ENCODE results near the gene CTBS. TPM values are rescaled to one million over a fixed set of nuclear protein-coding genes. Genes with fewer than 3 reads are reported as not detected.

Gene CTBS
- total and polyA plus RNA-seq, 2 experiments from 2014 or later = 4.3 to 5.1 TPM

DNA sequence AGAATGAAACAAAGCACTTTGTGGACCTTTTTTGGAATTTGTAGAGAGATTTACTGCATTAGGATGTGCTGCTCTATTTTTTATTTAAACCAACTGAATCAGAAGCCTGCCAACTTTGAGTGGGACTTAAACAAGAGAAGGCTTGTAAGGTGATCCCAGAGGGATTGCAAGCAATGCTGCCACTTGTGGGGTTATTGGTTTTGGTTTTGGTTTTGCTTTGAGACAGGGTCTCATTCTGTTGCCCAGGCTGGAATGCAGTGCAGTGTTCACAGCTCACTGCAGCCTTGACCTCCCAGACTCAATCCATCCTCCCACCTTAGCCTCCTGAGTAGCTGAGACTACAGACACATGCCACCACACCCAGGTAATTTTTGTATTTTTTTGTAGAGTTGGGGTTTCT lies 35.6 kb downstream of the CTBS start:
- Histone ChIP-seq H3K79me2 (replicated peaks; ENCODE audit: insufficient read depth) (no peaks in the 10 kb centered on the region), H3K27me3 (ENCODE audit: insufficient read depth) (no peaks in the 10 kb centered on the region), H3K27ac (ENCODE audit: low read depth) (no peak overlapping the region), H3K36me3 (ENCODE audit: insufficient read depth) (no peaks in the 10 kb centered on the region), H4K20me1 (replicated peaks; ENCODE audit: insufficient read depth) (no peaks in the 10 kb centered on the region), H3K4me3 (no peak overlapping the region), H3K9me2 (ENCODE audit: insufficient read depth) (no peaks in the 10 kb centered on the region), H3F3A (replicated peaks; ENCODE audit: low read depth) (no peaks in the 10 kb centered on the region), H3K4me2 (no peak overlapping the region), H3K4me1 (ENCODE audit: insufficient read depth) (no peaks in the 10 kb centered on the region), H2AFZ (no peak overlapping the region)
- ATAC-seq (no peak), DNase-seq (ENCODE audit: low spot score) (no peak)
- H3K27ac Mint-ChIP-seq = no peak overlapping the region
- H3K4me1 Mint-ChIP-seq = no peaks in the 10 kb centered on the region
- H3K4me3 Mint-ChIP-seq = no peak overlapping the region
- no peak for TF ChIP-seq EZH2 (IDR thresholded peaks at IDR 0.05; ENCODE audit: low read depth, unreplicated experiment)
- no peak for TF ChIP-seq ZNF331 (CRISPR knock-in tag; IDR thresholded peaks at IDR 0.05; ENCODE audit: low read depth)
- no peak for TF ChIP-seq CREB1 (CRISPR knock-in tag; IDR thresholded peaks at IDR 0.05; ENCODE audit: low read depth)
- TF ChIP-seq ETS1 (IDR thresholded peaks at IDR 0.05) = no peak
- no peak for TF ChIP-seq POLR2AphosphoS5 (IDR thresholded peaks at IDR 0.05; ENCODE audit: low read depth)
- TF ChIP-seq, protein P1, sequence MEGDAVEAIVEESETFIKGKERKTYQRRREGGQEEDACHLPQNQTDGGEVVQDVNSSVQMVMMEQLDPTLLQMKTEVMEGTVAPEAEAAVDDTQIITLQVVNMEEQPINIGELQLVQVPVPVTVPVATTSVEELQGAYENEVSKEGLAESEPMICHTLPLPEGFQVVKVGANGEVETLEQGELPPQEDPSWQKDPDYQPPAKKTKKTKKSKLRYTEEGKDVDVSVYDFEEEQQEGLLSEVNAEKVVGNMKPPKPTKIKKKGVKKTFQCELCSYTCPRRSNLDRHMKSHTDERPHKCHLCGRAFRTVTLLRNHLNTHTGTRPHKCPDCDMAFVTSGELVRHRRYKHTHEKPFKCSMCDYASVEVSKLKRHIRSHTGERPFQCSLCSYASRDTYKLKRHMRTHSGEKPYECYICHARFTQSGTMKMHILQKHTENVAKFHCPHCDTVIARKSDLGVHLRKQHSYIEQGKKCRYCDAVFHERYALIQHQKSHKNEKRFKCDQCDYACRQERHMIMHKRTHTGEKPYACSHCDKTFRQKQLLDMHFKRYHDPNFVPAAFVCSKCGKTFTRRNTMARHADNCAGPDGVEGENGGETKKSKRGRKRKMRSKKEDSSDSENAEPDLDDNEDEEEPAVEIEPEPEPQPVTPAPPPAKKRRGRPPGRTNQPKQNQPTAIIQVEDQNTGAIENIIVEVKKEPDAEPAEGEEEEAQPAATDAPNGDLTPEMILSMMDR (conservative IDR thresholded peaks at IDR 0.05; ENCODE audit: low read depth in 2 of 2) = no peak
- TF ChIP-seq ZNF114 (CRISPR knock-in tag; IDR thresholded peaks at IDR 0.05) = no peak
- TF ChIP-seq ZNF462 (CRISPR knock-in tag; IDR thresholded peaks at IDR 0.05) = no peak
- no peak for TF ChIP-seq NANOG (IDR thresholded peaks at IDR 0.05; ENCODE audit: borderline replicate concordance)
- no peak for TF ChIP-seq REST (IDR thresholded peaks at IDR 0.05; ENCODE audit: unreplicated experiment)
- TF ChIP-seq STAT1 (IDR thresholded peaks at IDR 0.05; ENCODE audit: unreplicated experiment) = no peak
- TF ChIP-seq JUNB (IDR thresholded peaks at IDR 0.05; ENCODE audit: unreplicated experiment) = no peak
- no peak for TF ChIP-seq EZH2phosphoT487 (IDR thresholded peaks at IDR 0.05; ENCODE audit: unreplicated experiment)
- H3K27me3 Mint-ChIP-seq (ENCODE audit: insufficient read depth, low read depth, poor library complexity) = no peaks in the 10 kb centered on the region
- H3K36me3 Mint-ChIP-seq (ENCODE audit: low read depth) = no peaks in the 10 kb centered on the region
- H3K9me3 Mint-ChIP-seq = no peaks in the 10 kb centered on the region

Measured in GM23338 (cell line).